Measurements from ENCODE around the gene HOXC5.

- TF ChIP-seq CTCF (IDR thresholded peaks at IDR 0.05): no peak
- no peak for TF ChIP-seq REST (IDR thresholded peaks at IDR 0.05)
- no peak for TF ChIP-seq ELK1 (IDR thresholded peaks at IDR 0.05; ENCODE audit: low read depth, low read length)
- no peak for TF ChIP-seq CBX8 (IDR thresholded peaks at IDR 0.05)
- TF ChIP-seq ZNF302 (CRISPR knock-in tag; IDR thresholded peaks at IDR 0.05): no peak
- no peak for TF ChIP-seq ZC3H11A (IDR thresholded peaks at IDR 0.05)
- TF ChIP-seq MAX (IDR thresholded peaks at IDR 0.05): no peak
Observed at GRCh38 chr12:54040648-54041047, 7.8 kb downstream of the HOXC5 start.
